Stimulated activated CD4-positive, alpha-beta T cell treated with anti-CD3 and anti-CD28 coated beads, Interleukin-2, amount 100 ng/mL, for 4 hours (primary cell): ENCODE results near the gene GOLGA8J.
"Not testable (repeated sequence)": the region's sequence is repeated elsewhere in the genome, so short reads cannot be mapped to it uniquely, and the experiment has no call there.

Experiments
- DNase-seq: peaks from one replicate; pipeline ENCODE4 v3.0.0-alpha.2; 2020; ENCODE audit warnings: low read depth

The GOLGA8J gene

GRCh38 chr15:30082655-30083054 is at the start of gene GOLGA8J:
GOLGA8J (plus strand) TSS chr15:30082955; CDS start chr15:30083053, 98 bp downstream.
- not testable (repeated sequence) for DNase-seq

GRCh38 chr15:30033211-30033610 is 49.5 kb upstream of the GOLGA8J start:
- DNase-seq: no peak

GRCh38 chr15:30033763-30034162 is 49.0 kb upstream of the GOLGA8J start:
- no peak for DNase-seq

GRCh38 chr15:30036036-30036703 is 46.6 kb upstream of the GOLGA8J start:
- no peak for DNase-seq

- DNase-seq: no peak
These were observed 43.9 kb upstream of the GOLGA8J start for GRCh38 chr15:30038667-30039523.

- no peak for DNase-seq
These were observed 40.9 kb upstream of the GOLGA8J start for GRCh38 chr15:30041868-30042267.

GRCh38 chr15:30042556-30042955 is 40.2 kb upstream of the GOLGA8J start:
- DNase-seq: no peak

- DNase-seq: no peak
These were observed 39.5 kb upstream of the GOLGA8J start for GRCh38 chr15:30043211-30043655.

- no peak for DNase-seq
These were observed 38.4 kb upstream of the GOLGA8J start for GRCh38 chr15:30044377-30044776.

- DNase-seq: not testable (repeated sequence)
These were observed 37.9 kb upstream of the GOLGA8J start for GRCh38 chr15:30044826-30045225.

GRCh38 chr15:30045248-30046041 is 37.3 kb upstream of the GOLGA8J start:
- DNase-seq: not testable (repeated sequence)

GRCh38 chr15:30046430-30046829 is 36.3 kb upstream of the GOLGA8J start:
- DNase-seq: no peak

GRCh38 chr15:30055604-30056003 is 27.2 kb upstream of the GOLGA8J start:
- no peak for DNase-seq

- DNase-seq: no peak
These were observed 26.6 kb upstream of the GOLGA8J start for GRCh38 chr15:30056166-30056565.

- DNase-seq: no peak
These were observed 23.0 kb upstream of the GOLGA8J start for GRCh38 chr15:30059771-30060170.

GRCh38 chr15:30062881-30063280 is 19.9 kb upstream of the GOLGA8J start:
- DNase-seq: no peak

GRCh38 chr15:30063835-30064546 is 18.8 kb upstream of the GOLGA8J start:
- no peak for DNase-seq

- DNase-seq: no peak
These were observed 17.5 kb upstream of the GOLGA8J start for GRCh38 chr15:30065025-30065801.

GRCh38 chr15:30068326-30068725 is 14.4 kb upstream of the GOLGA8J start:
- DNase-seq: no peak

- DNase-seq: no peak
These were observed 10.1 kb upstream of the GOLGA8J start for GRCh38 chr15:30072630-30073029.

- no peak for DNase-seq
These were observed 8.8 kb upstream of the GOLGA8J start for GRCh38 chr15:30073915-30074314.
